Measurements from ENCODE around the gene RUVBL1. TPM values are rescaled to one million over a fixed set of nuclear protein-coding genes. Genes with fewer than 3 reads are reported as not detected.

The RUVBL1 gene
- total RNA-seq, 1 donor from 2014 or later, result 18.8 TPM

DNA sequence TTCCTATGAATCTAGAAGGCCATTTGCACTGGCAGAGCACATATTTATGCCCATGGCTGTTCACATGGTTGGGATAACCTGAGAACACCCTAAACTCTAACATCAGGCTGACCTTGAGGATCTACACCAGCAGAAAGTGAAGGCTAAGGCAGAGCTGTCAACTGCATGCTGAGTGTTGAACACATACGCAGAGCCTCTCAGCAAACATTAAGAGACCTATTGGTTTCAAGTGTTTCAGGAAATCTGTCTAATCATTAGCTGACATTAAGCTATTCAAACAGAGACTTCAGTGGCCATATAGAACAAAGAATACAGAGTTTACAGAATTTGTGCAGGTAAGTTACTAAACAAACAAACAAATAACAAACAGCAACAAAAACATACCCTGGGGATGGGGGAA lies 87.5 kb downstream of the RUVBL1 start:
- H3K9me3 Mint-ChIP-seq (ENCODE audit: low read depth), result no peaks in the 10 kb centered on the region
- peaks cover 14% of the 10 kb centered on the region for H3K4me1 Mint-ChIP-seq (ENCODE audit: low read depth)
- peaks cover 12% of the 10 kb centered on the region for H3K27me3 Mint-ChIP-seq (ENCODE audit: low read depth)
- TF ChIP-seq, protein P1, sequence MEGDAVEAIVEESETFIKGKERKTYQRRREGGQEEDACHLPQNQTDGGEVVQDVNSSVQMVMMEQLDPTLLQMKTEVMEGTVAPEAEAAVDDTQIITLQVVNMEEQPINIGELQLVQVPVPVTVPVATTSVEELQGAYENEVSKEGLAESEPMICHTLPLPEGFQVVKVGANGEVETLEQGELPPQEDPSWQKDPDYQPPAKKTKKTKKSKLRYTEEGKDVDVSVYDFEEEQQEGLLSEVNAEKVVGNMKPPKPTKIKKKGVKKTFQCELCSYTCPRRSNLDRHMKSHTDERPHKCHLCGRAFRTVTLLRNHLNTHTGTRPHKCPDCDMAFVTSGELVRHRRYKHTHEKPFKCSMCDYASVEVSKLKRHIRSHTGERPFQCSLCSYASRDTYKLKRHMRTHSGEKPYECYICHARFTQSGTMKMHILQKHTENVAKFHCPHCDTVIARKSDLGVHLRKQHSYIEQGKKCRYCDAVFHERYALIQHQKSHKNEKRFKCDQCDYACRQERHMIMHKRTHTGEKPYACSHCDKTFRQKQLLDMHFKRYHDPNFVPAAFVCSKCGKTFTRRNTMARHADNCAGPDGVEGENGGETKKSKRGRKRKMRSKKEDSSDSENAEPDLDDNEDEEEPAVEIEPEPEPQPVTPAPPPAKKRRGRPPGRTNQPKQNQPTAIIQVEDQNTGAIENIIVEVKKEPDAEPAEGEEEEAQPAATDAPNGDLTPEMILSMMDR (IDR thresholded peaks at IDR 0.05), result no peak
- no peak for DNase-seq (ENCODE audit: low spot score)
- no peak overlapping the region for H3K27ac Mint-ChIP-seq (ENCODE audit: unreplicated experiment)
- H3K4me3 Mint-ChIP-seq (ENCODE audit: unreplicated experiment), result no peak overlapping the region
- H3K36me3 Mint-ChIP-seq (ENCODE audit: low read depth), result peaks cover 2% of the 10 kb centered on the region

DNA sequence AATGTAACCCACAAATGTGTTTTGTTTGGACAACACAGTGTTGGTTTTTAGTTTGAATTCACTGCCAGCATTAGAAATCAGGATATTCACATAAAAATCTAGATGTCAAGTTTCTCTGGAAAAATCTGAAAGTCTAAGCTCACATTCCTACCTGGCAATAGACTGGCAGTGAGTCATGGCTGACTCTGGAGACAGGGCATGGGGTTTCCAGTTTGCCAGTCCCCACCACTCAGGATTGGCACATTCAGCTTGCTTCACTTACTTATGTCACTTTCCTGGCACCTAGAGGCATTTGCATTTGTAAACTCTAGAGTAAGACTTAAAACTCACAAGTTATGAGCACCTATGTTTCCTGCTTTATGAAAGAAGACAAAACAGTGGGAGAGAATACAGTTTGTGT lies 90.5 kb downstream of the RUVBL1 start:
- no peak for DNase-seq (ENCODE audit: low spot score)
- no peak overlapping the region for H3K27ac Mint-ChIP-seq (ENCODE audit: unreplicated experiment)
- TF ChIP-seq, protein P1 (IDR thresholded peaks at IDR 0.05), result no peak
- H3K4me1 Mint-ChIP-seq (ENCODE audit: low read depth), result peaks cover 14% of the 10 kb centered on the region
- no peak overlapping the region for H3K4me3 Mint-ChIP-seq (ENCODE audit: unreplicated experiment)
- H3K36me3 Mint-ChIP-seq (ENCODE audit: low read depth), result no peaks in the 10 kb centered on the region
- H3K27me3 Mint-ChIP-seq (ENCODE audit: low read depth), result peaks cover 10% of the 10 kb centered on the region
- no peaks in the 10 kb centered on the region for H3K9me3 Mint-ChIP-seq (ENCODE audit: low read depth)

Other genes starting within 250 kb of the RUVBL1 start
- gene KBTBD12, start 208.6 kb downstream of the RUVBL1 start, total RNA-seq, result not detected in 3 replicates
- gene SEC61A1, start 71.4 kb downstream of the RUVBL1 start, total RNA-seq, result 353 to 419 TPM (median 388 TPM) in 3 replicates
- gene EEFSEC, start 29.7 kb upstream of the RUVBL1 start, total RNA-seq, result 12.2 to 20.8 TPM (median 12.5 TPM) in 3 replicates

All from chondrocyte (in vitro differentiated cells).